Uterus (tissue), 2 donors: ENCODE results near the gene PDE6D.

Experiments
- POLR2A ChIP-seq, 2 donors: fragments of 450-650 bp; IDR thresholded peaks; one replicate each; pipeline ENCODE4 v1.6.1; 2016; ENCODE audit warnings: antibody characterized with exemption in 2 of 2, mild to moderate bottlenecking in 1 of 2, moderate library complexity in 1 of 2
- TF ChIP-seq, protein P1 (sequence below), 4 experiments: fragments of 200-600 bp in 2 of 4; fragments of 450-650 bp in 2 of 4; sonication (generic) in 2 of 4; IDR thresholded peaks; one replicate each; pipeline ENCODE4 v1.5.1; 2016 to 2019; ENCODE audit warnings: antibody characterized with exemption in 4 of 4, mild to moderate bottlenecking in 2 of 4, moderate library complexity in 1 of 4

DNA sequence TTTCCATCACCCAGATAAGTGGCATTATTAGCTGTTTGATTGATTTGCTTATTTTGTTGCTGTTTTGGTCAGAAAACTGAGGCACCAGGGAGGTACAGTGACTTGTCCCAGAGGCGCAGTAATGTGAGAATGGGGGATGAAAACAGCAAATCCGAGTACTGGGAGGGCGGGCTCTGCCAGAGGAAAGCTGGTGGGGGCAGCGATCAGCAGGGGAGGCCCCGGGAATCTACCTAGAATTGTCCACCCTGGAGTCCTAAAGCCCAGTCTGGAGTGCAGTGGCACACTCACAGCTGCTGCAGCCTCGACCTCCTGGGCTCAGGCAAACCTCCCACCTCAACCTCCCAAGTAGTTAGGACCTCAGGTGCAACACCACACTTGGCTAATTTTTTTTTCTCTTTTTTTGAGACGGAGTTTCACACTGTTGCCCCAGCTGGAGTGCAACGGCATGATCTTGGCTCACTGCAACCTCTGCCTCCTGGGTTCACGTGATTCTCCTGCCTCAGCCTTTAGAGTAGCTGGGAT, 89.8 kb downstream of the PDE6D start:
- TF ChIP-seq, protein P1, sequence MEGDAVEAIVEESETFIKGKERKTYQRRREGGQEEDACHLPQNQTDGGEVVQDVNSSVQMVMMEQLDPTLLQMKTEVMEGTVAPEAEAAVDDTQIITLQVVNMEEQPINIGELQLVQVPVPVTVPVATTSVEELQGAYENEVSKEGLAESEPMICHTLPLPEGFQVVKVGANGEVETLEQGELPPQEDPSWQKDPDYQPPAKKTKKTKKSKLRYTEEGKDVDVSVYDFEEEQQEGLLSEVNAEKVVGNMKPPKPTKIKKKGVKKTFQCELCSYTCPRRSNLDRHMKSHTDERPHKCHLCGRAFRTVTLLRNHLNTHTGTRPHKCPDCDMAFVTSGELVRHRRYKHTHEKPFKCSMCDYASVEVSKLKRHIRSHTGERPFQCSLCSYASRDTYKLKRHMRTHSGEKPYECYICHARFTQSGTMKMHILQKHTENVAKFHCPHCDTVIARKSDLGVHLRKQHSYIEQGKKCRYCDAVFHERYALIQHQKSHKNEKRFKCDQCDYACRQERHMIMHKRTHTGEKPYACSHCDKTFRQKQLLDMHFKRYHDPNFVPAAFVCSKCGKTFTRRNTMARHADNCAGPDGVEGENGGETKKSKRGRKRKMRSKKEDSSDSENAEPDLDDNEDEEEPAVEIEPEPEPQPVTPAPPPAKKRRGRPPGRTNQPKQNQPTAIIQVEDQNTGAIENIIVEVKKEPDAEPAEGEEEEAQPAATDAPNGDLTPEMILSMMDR (IDR thresholded peaks at IDR 0.05), result no peak
- TF ChIP-seq POLR2A (IDR thresholded peaks at IDR 0.05), result no peak
